GM12878 (cell line): ENCODE data around the gene ARHGAP36. TPM values are rescaled to one million over a fixed set of nuclear protein-coding genes. Genes with fewer than 3 reads are reported as not detected.

Experiments used
- ATAC-seq: fragments of 200-7000 bp; cut with Tn5 transposase; 3 replicates; pipeline ENCODE4 v1.9.1; 2020; ENCODE audit warnings: mild to moderate bottlenecking, moderate library complexity
- BruUV-seq: library from RNA; stranded (reverse); fragments of 400-500 nt; replicated peaks from 2 replicates; lab custom pipeline; 2021; lab: Mats Ljungman, UMichigan
- CTCF ChIA-PET: fragments of 300-600 bp; sonication (Branson Sonifier 250); formaldehyde crosslinking; extraction: SDS; loops from one replicate; lab custom pipeline; 2021; ENCODE audit warnings: inconsistent platforms; lab: Yijun Ruan, JAX
- POLR2A ChIA-PET: fragments of 350-600 bp; formaldehyde crosslinking; extraction: SDS; loops from one replicate; lab custom pipeline; 2021; ENCODE audit warnings: inconsistent platforms; lab: Charles Lee
- RAD21 ChIA-PET: fragments of 300-600 bp; sonication (Branson Sonifier 250); formaldehyde crosslinking; loops from one replicate; lab custom pipeline; 2023; ENCODE audit warnings: antibody characterized with exemption; ENCODE audit not compliant: unreplicated experiment; lab: Charles Lee
- SMC1A ChIA-PET: fragments of 300-600 bp; sonication (Branson Sonifier 250); formaldehyde crosslinking; loops from one replicate; lab custom pipeline; 2023; ENCODE audit not compliant: unreplicated experiment, uncharacterized antibody; lab: Charles Lee
- DNase-seq: peaks from one replicate; pipeline ENCODE4 v3.0.0-alpha.2; 2011; ENCODE audit warnings: low read depth, low spot score
- FAIRE-seq: peaks from 3 replicates; lab custom pipeline; 2011; peaks lifted over from hg19 to GRCh38; lab: Jason Lieb, UNC
- H2AFZ ChIP-seq: 2 replicates; pipeline ENCODE4 v1.6.0; 2011; ENCODE audit warnings: low read depth, low read length, control low read depth; ENCODE audit not compliant: control insufficient read depth
- H3K27ac ChIP-seq: 2 replicates; pipeline ENCODE4 v1.5.1; 2011; ENCODE audit warnings: control low read depth; ENCODE audit not compliant: control insufficient read depth, insufficient read depth
- H3K27me3 ChIP-seq, 2 experiments: replicated peaks in 1 of 2; 2 replicates each; pipeline versions ENCODE4 v1.6.0 to v1.6.1; 2011; ENCODE audit warnings: low read length in 1 of 2; ENCODE audit not compliant: control insufficient read depth in 2 of 2, insufficient read depth in 2 of 2
- H3K36me3 ChIP-seq, 2 experiments: 2 replicates each; pipeline ENCODE4 v1.5.1; 2011; ENCODE audit warnings: low read length in 1 of 2; ENCODE audit not compliant: control insufficient read depth in 2 of 2, insufficient read depth in 2 of 2
- H3K4me1 ChIP-seq: 2 replicates; pipeline ENCODE4 v1.6.1; 2011; ENCODE audit warnings: mild to moderate bottlenecking, low read length, moderate library complexity, mixed read lengths; ENCODE audit not compliant: control insufficient read depth, insufficient read depth
- H3K4me2 ChIP-seq: 2 replicates; pipeline ENCODE4 v1.6.0; 2011; ENCODE audit warnings: control low read depth; ENCODE audit not compliant: control insufficient read depth, insufficient read depth
- H3K4me3 ChIP-seq: fragments of 200-600 bp; sonication (generic); 2 replicates; pipeline ENCODE4 v1.5.1; 2016
- H3K79me2 ChIP-seq: 2 replicates; pipeline ENCODE4 v1.6.0; 2011; ENCODE audit warnings: low read length; ENCODE audit not compliant: control insufficient read depth, insufficient read depth
- H3K9ac ChIP-seq: 2 replicates; pipeline ENCODE4 v1.8.0; 2011; ENCODE audit warnings: low read length, control low read depth, mixed read lengths; ENCODE audit not compliant: control insufficient read depth, insufficient read depth
- H3K9me3 ChIP-seq: replicated peaks from 3 replicates; pipeline ENCODE4 v1.5.1; 2011; ENCODE audit warnings: mild to moderate bottlenecking, low read length; ENCODE audit not compliant: control insufficient read depth, insufficient read depth
- H4K20me1 ChIP-seq: 2 replicates; pipeline ENCODE4 v1.6.0; 2011; ENCODE audit not compliant: control insufficient read depth, insufficient read depth
- ATF7 ChIP-seq: fragments of 450-650 bp; IDR thresholded peaks from 2 replicates; pipeline ENCODE4 v1.6.1; 2016; ENCODE audit warnings: low read depth, mild to moderate bottlenecking
- BACH1 ChIP-seq: fragments of 450-650 bp; IDR thresholded peaks from 2 replicates; pipeline ENCODE4 v1.6.1; 2017; ENCODE audit warnings: mild to moderate bottlenecking, borderline replicate concordance
- BRCA1 ChIP-seq: IDR thresholded peaks from 2 replicates; pipeline ENCODE4 v1.6.1; 2011; ENCODE audit warnings: low read depth, low read length, improper control_type of control experiment
- ESRRA ChIP-seq: IDR thresholded peaks from 2 replicates; pipeline ENCODE4 v1.6.1; 2012; ENCODE audit warnings: mild to moderate bottlenecking, low read length, improper control_type of control experiment
- FOXM1 ChIP-seq: IDR thresholded peaks from 2 replicates; pipeline ENCODE4 v1.6.1; 2012; ENCODE audit warnings: low read depth, mild to moderate bottlenecking, inconsistent platforms, low read length, moderate library complexity
- KAT2A ChIP-seq: conservative IDR thresholded peaks from 2 replicates; pipeline ENCODE4 v1.6.1; 2011; ENCODE audit warnings: low read depth, low read length; ENCODE audit not compliant: control insufficient read depth
- NBN ChIP-seq: fragments of 450-650 bp; IDR thresholded peaks from 2 replicates; pipeline ENCODE4 v1.6.1; 2016
- PML ChIP-seq: IDR thresholded peaks from 2 replicates; pipeline ENCODE4 v1.6.1; 2012; ENCODE audit warnings: low read length, inconsistent platforms
- POU2F2 ChIP-seq: IDR thresholded peaks from 3 replicates; pipeline ENCODE4 v1.6.1; 2011; ENCODE audit warnings: low read depth, mild to moderate bottlenecking, low read length, borderline replicate concordance
- RB1 ChIP-seq: fragments of 450-650 bp; formaldehyde crosslinking; IDR thresholded peaks from 2 replicates; pipeline ENCODE4 v1.6.1; 2017; ENCODE audit warnings: mild to moderate bottlenecking, borderline replicate concordance
- RBBP5 ChIP-seq: fragments of 200-600 bp; sonication (generic); conservative IDR thresholded peaks from 2 replicates; pipeline ENCODE4 v1.6.1; 2016
- SMAD1 ChIP-seq: fragments of 450-650 bp; IDR thresholded peaks from 2 replicates; pipeline ENCODE4 v1.6.1; 2018; ENCODE audit warnings: mild to moderate bottlenecking, low read depth; ENCODE audit not compliant: partially characterized antibody
- SREBF1 ChIP-seq: IDR thresholded peaks from 2 replicates; pipeline ENCODE4 v1.6.1; 2012; ENCODE audit warnings: mild to moderate bottlenecking, low read length
- WRNIP1 ChIP-seq: IDR thresholded peaks from 2 replicates; pipeline ENCODE4 v1.6.1; 2011; ENCODE audit warnings: low read depth, low read length, improper control_type of control experiment, borderline replicate concordance
- WGBS: methylation state at CpG from one replicate; pipeline ENCODE4 v1.1.6; 2016; ENCODE audit warnings: low lambda C conversion rate; ENCODE audit not compliant: insufficient replicate concordance, insufficient coverage; ENCODE audit errors: missing lambda C conversion rate; 5-methylcytosine and 5-hydroxymethylcytosine counted together
- in situ Hi-C: fragments of 300-500 bp; cut with MboI; formaldehyde crosslinking; loops from 9 replicates; pipeline ENCODE4 v1.14.3; 2018; ENCODE audit warnings: mixed read lengths
- intact Hi-C: fragments of 100-400 bp; cut with micrococcal nuclease; formaldehyde crosslinking; loops from one replicate; pipeline ENCODE4 v1.14.2; 2022; ENCODE audit not compliant: unreplicated experiment
- polyA plus RNA-seq, 11 experiments: library from polyadenylated mRNA; depleted of rRNA in 4 of 11; unstranded in 6 of 11; stranded (reverse) in 5 of 11; fragments of >200 nt; fragmentation: Nextera tagmentation in 4 of 11; fragmentation: Illumina TruSeq in 1 of 11; extraction: Ambion mirVana in 4 of 11; extraction: Trizol in 1 of 11; gene quantifications; 1 replicate in 1 of 11; 2 replicates in 10 of 11; pipeline versions ENCODE4 v1.2.1 to v1.2.3, GENCODE V29; 2011 to 2016; ENCODE audit warnings: inconsistent platforms in 2 of 11, missing spikeins in 2 of 11, low read depth in 1 of 11
- total RNA-seq, 4 experiments: library from RNA; depleted of rRNA in 3 of 4; stranded (reverse); fragments of >200 nt in 3 of 4; fragmentation: Illumina TruSeq in 1 of 4; extraction: Trizol in 1 of 4; gene quantifications; 2 replicates each; pipeline versions ENCODE4 v1.2.1 to v1.2.3, GENCODE V29; 2013 to 2021
- TF ChIP-seq, protein P1 (sequence below): fragments of 450-650 bp; IDR thresholded peaks from 2 replicates; pipeline ENCODE4 v1.6.1; 2018; ENCODE audit warnings: borderline replicate concordance, mild to moderate bottlenecking; ENCODE audit not compliant: partially characterized antibody
- TF ChIP-seq, protein P2 (sequence below): IDR thresholded peaks from 2 replicates; pipeline ENCODE4 v1.6.1; 2011; ENCODE audit warnings: low read depth, mild to moderate bottlenecking, low read length, moderate library complexity, borderline replicate concordance; ENCODE audit errors: extremely low read depth

Gene ARHGAP36
- total and polyA plus RNA-seq, 10 of the 15 experiments (the other 5 are each of a cell fraction or from before 2014, with no cell fraction given), result not detected

DNA sequence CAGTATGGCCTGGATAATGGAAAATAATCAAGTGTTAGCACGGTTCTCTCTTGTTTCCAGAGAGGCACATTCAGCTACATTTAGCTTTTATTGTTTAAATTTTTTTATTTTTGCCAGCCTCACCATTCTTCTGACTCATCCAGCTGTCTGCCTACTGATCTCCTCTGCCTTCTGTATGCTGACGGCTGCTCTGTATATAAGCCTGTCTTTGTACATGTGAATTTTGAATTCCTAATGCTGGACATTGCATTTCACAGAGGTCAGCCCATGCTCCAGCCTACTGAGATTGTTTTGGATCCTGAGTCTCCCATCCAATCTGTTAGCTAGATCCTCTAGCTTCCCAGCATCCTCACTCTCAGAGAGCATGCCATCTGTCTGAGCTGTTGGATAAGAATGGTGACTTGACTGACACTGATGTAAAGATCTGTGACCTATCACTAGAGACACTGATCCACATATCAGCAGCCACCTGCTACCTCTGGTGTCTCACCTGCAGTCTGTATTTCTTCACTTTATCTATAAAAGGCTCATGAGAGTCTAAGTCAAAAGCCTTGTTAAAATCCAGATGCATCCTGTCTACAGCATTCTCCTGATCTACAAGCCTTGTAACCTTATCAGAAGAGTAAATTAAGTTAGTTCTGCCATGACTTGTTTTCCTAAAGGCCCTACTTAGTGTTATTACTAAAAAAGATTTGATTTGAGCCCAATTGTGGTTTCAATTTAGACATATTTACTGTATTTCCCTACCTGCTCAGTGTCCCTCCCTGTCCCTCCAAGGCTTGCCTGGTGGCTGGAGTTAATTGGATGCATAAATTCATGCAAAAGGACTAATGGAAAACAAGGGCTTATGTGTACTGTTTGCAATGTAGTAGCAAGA lies 25.6 kb upstream of the ARHGAP36 start:
- POLR2A ChIA-PET, result no interaction called here
- Histone ChIP-seq H3K27me3 (no peaks in the 10 kb centered on the region), H3K27ac (no peak overlapping the region), H3K36me3 (no peaks in the 10 kb centered on the region), H3K4me2 (no peak overlapping the region), H3K9me3 (no peaks in the 10 kb centered on the region), H3K4me1 (no peaks in the 10 kb centered on the region), H3K79me2 (no peaks in the 10 kb centered on the region), H4K20me1 (no peaks in the 10 kb centered on the region), H3K9ac (no peak overlapping the region), H2AFZ (no peak overlapping the region), H3K4me3 (no peak overlapping the region)
- TF ChIP-seq RB1 (no peak), FOXM1 (no peak), SMAD1 (no peak), NBN (no peak), PML (no peak), POU2F2 (no peak), WRNIP1 (no peak)
- 3% methylated on average over 2 of the region's 2 CpGs for WGBS
- ATAC-seq, result no peak
- no TSS peak for BruUV-seq
- CTCF ChIA-PET, result interaction anchor here (1.2 kb wide), 1 partner anchor 17 kb away, joined by 3 read pairs; no protein-coding TSS in a partner anchor
- SMC1A ChIA-PET, result no interaction called here
- intact Hi-C loops, result no loop called here
- RAD21 ChIA-PET, result no interaction called here
- FAIRE-seq, result no peak
- DNase-seq, result no peak
- in situ Hi-C loops, result no loop called here

DNA sequence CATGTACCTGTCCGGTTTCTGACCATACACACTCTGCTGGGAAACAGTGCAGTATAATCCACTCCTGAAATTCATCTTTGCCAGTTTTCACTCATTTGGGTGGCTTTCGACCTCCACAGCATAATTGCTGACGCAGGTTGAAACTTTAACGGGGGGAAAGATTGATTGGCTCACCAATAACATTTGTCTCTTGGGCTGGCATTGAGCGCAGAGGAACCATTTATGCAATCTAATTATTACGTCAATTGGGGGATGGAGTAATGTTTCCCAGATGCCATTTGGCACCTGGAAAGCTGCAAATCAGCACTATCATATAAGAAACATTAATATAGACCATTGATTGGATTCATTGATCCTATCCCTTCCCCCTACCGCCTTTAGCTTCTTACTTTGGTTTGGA lies 24.1 kb upstream of the ARHGAP36 start:
- no peak for ATAC-seq
- Histone ChIP-seq H3K4me2 (no peak overlapping the region), H4K20me1 (no peaks in the 10 kb centered on the region), H3K27ac (no peak overlapping the region), H3K9ac (no peak overlapping the region), H3K79me2 (no peaks in the 10 kb centered on the region), H3K4me3 (no peak overlapping the region), H2AFZ (no peak overlapping the region), H3K27me3 (no peaks in the 10 kb centered on the region), H3K36me3 (no peaks in the 10 kb centered on the region), H3K9me3 (no peaks in the 10 kb centered on the region), H3K4me1 (no peaks in the 10 kb centered on the region)
- intact Hi-C loops (no loop called here), in situ Hi-C loops (no loop called here)
- SMC1A ChIA-PET, result no interaction called here
- RAD21 ChIA-PET, result no interaction called here
- DNase-seq, result no peak
- FAIRE-seq, result no peak
- WGBS, result 19% methylated on average over 7 of the region's 7 CpGs
- BruUV-seq, result no TSS peak
- POLR2A ChIA-PET, result no interaction called here
- CTCF ChIA-PET, result no interaction called here
- no peak for TF ChIP-seq ESRRA
- TF ChIP-seq ATF7, result no peak
- TF ChIP-seq KAT2A, result no peak
- no peak for TF ChIP-seq SREBF1
- TF ChIP-seq, protein P1, sequence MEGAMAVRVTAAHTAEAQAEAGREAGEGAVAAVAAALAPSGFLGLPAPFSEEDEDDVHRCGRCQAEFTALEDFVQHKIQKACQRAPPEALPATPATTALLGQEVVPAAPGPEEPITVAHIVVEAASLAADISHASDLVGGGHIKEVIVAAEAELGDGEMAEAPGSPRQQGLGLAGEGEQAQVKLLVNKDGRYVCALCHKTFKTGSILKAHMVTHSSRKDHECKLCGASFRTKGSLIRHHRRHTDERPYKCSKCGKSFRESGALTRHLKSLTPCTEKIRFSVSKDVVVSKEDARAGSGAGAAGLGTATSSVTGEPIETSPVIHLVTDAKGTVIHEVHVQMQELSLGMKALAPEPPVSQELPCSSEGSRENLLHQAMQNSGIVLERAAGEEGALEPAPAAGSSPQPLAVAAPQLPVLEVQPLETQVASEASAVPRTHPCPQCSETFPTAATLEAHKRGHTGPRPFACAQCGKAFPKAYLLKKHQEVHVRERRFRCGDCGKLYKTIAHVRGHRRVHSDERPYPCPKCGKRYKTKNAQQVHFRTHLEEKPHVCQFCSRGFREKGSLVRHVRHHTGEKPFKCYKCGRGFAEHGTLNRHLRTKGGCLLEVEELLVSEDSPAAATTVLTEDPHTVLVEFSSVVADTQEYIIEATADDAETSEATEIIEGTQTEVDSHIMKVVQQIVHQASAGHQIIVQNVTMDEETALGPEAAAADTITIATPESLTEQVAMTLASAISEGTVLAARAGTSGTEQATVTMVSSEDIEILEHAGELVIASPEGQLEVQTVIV, result no peak
- no peak for TF ChIP-seq RBBP5
- TF ChIP-seq BACH1, result no peak
- TF ChIP-seq POU2F2, result no peak
- no peak for TF ChIP-seq BRCA1
- TF ChIP-seq, protein P2, sequence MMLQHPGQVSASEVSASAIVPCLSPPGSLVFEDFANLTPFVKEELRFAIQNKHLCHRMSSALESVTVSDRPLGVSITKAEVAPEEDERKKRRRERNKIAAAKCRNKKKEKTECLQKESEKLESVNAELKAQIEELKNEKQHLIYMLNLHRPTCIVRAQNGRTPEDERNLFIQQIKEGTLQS, result no peak
